Cardiac muscle cell (in vitro differentiated cells and primary cell): ENCODE results near the gene LRMDA. TPM values are rescaled to one million over a fixed set of nuclear protein-coding genes. Genes with fewer than 3 reads are reported as not detected.

ENCODE experiments used
- DNase-seq, 2 donors: peaks; one replicate each; pipeline versions ENCODE4 v3.0.0 to v3.0.0-alpha.2; 2010 to 2017; ENCODE audit warnings: low read depth in 1 of 2, low spot score in 1 of 2
- H3K27ac ChIP-seq: fragments of 200-600 bp; sonication (generic); 2 replicates; pipeline ENCODE4 v1.5.1; 2016
- H3K27me3 ChIP-seq: fragments of 200-600 bp; sonication (generic); 2 replicates; pipeline ENCODE4 v1.6.0; 2016; ENCODE audit warnings: control low read depth
- H3K36me3 ChIP-seq: fragments of 200-600 bp; sonication (generic); 2 replicates; pipeline ENCODE4 v1.5.1; 2016; ENCODE audit warnings: control low read depth
- H3K4me1 ChIP-seq: fragments of 200-600 bp; sonication (generic); 2 replicates; pipeline ENCODE4 v1.8.1; 2017; ENCODE audit warnings: low read depth, mild to moderate bottlenecking, mixed run types
- H3K4me3 ChIP-seq: fragments of 200-600 bp; sonication (generic); 2 replicates; pipeline ENCODE4 v1.5.1; 2016; ENCODE audit warnings: mild to moderate bottlenecking
- H3K9me3 ChIP-seq: fragments of 200-600 bp; sonication (generic); 2 replicates; pipeline ENCODE4 v1.5.1; 2017; ENCODE audit warnings: low read depth, mild to moderate bottlenecking, control low read depth
- polyA plus RNA-seq: library from polyadenylated mRNA; unstranded; fragments of >200 nt; fragmentation: Nextera tagmentation; extraction: Ambion mirVana; gene quantifications from 2 replicates; pipeline ENCODE4 v1.2.1, GENCODE V29; 2016
- total RNA-seq: library from RNA; depleted of rRNA; stranded (reverse); fragments of >200 nt; gene quantifications from 2 replicates; pipeline ENCODE4 v1.2.3, GENCODE V29; 2016
- TF ChIP-seq, protein P1 (sequence below): IDR thresholded peaks from 2 replicates; pipeline ENCODE4 v1.5.1; 2012; ENCODE audit warnings: low read depth, mild to moderate bottlenecking, low read length

LRMDA gene
- total and polyA plus RNA-seq, 2 experiments from 2014 or later: 6.2 to 11.7 TPM

DNA sequence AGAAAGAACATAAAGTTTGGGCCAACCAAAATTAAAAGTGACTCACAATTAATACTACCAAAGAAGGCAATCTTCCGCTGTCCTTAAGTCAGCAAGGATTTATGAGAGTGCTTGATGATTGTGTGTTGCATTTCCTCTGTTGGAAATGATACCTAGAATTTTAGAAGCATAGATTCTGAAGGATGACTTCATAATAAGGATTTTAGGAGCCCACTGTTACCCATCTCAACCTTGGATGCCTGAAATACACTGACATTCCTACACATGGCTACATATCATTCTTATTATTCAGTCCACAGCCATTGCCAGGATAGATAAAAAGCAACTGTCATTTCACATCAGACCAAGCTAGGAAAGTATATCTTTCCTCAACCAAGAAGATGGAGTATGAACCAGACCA lies 823.8 kb downstream of the LRMDA start:
- no peak for DNase-seq
- Histone ChIP-seq H3K27ac (no peak overlapping the region), H3K4me1 (no peaks in the 10 kb centered on the region), H3K36me3 (no peaks in the 10 kb centered on the region), H3K9me3 (no peaks in the 10 kb centered on the region), H3K27me3 (no peaks in the 10 kb centered on the region), H3K4me3 (no peak overlapping the region)
- TF ChIP-seq, protein P1, sequence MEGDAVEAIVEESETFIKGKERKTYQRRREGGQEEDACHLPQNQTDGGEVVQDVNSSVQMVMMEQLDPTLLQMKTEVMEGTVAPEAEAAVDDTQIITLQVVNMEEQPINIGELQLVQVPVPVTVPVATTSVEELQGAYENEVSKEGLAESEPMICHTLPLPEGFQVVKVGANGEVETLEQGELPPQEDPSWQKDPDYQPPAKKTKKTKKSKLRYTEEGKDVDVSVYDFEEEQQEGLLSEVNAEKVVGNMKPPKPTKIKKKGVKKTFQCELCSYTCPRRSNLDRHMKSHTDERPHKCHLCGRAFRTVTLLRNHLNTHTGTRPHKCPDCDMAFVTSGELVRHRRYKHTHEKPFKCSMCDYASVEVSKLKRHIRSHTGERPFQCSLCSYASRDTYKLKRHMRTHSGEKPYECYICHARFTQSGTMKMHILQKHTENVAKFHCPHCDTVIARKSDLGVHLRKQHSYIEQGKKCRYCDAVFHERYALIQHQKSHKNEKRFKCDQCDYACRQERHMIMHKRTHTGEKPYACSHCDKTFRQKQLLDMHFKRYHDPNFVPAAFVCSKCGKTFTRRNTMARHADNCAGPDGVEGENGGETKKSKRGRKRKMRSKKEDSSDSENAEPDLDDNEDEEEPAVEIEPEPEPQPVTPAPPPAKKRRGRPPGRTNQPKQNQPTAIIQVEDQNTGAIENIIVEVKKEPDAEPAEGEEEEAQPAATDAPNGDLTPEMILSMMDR: no peak

DNA sequence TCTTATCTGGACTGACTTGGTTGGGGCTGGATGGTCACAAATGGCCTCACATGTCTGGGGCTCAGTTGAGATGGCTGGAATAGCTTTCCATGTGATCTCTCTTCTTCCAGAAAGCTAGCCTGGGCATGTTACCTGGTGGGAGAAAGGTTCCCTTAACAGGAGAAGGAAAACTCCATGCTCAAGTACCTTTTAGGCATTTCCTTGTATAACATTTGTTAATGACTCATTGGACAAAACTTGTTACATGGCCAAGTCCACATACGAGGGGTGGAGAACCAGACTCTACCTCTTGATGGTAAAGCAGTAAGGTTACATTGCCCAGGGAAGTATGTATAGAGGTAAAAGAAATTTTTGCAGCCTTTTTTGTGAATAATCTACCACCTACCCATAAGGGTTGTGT lies 826.4 kb downstream of the LRMDA start:
- TF ChIP-seq, protein P1: no peak
- no peaks in the 10 kb centered on the region for H3K4me1 ChIP-seq
- no peak overlapping the region for H3K27ac ChIP-seq
- no peaks in the 10 kb centered on the region for H3K9me3 ChIP-seq
- no peaks in the 10 kb centered on the region for H3K27me3 ChIP-seq
- H3K36me3 ChIP-seq: no peaks in the 10 kb centered on the region
- DNase-seq: no peak
- H3K4me3 ChIP-seq: no peak overlapping the region

DNA sequence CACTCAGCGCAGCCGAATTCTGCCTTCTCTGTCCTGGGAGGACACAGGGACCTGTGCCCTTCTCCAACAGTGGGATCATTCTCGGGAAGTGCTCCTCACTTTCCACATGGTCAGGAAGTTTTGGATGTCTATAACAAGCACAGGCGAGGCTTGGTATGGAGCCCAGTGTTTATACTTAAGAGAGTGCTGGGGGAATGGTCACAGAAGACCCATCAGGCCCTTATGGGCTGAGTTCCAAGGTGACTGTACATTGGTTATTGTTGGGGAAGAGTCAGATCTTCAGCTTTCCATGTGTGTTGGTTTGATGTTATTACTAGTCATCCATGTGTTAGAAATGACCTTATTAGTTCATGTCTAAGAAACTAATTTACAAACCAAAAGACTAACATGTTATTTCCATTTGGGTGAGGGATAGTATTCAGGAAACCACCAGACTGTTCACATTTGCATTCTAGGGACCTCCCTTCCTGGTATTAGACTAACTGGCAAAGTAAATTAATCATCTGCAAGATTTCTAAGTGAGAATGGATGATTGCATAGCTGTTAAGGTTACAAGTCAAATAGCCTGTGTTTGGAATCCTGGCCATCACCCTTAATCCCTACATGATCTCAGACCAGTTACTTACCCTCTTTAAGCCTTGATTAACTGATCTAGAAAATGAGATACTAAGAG lies 834.2 kb downstream of the LRMDA start:
- H3K4me1 ChIP-seq: no peaks in the 10 kb centered on the region
- TF ChIP-seq, protein P1: no peak
- no peaks in the 10 kb centered on the region for H3K27me3 ChIP-seq
- DNase-seq: no peak
- H3K4me3 ChIP-seq: no peak overlapping the region
- H3K27ac ChIP-seq: no peak overlapping the region
- H3K9me3 ChIP-seq: no peaks in the 10 kb centered on the region
- no peaks in the 10 kb centered on the region for H3K36me3 ChIP-seq

DNA sequence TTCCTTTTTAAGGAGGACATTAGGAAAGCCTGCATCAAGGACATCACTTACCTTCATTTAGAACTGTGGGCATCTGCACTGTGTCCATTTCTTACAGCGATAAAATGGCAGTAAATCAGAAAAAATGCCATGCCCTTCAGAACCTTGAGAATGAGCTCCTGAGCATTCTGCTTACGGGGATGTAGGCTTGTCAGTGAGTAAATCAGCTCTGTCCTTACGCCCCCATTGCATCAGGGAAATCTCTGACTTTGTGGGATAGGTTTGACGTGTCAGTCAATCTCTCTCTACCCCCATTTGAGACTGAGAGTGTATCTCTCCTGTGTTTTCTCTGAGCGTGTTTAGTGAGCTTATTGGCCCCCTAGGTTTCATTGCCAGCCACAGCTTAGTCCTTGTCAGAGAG lies 837.1 kb downstream of the LRMDA start:
- Histone ChIP-seq H3K4me1 (no peaks in the 10 kb centered on the region), H3K9me3 (no peaks in the 10 kb centered on the region), H3K27me3 (no peaks in the 10 kb centered on the region), H3K27ac (no peak overlapping the region), H3K4me3 (no peak overlapping the region), H3K36me3 (no peaks in the 10 kb centered on the region)
- no peak for DNase-seq
- TF ChIP-seq, protein P1: no peak

DNA sequence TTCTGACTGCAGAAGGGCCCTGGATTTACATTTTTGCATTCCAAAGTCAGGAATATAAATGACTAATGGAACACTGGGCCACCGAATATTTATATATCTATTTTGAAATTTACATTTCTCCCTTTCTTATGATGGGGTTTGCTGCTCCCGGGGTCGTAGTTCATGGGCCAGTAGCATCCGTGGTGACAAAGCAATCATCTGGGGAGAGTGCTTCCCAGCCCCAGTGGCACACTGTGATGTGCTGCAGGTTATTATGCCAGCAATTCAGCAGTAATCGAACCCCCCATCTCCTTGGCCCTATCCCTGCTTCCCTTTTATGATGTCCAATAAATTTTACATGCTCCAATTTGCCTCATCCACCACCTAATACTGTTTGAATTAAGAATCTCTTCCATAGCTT lies 837.5 kb downstream of the LRMDA start:
- no peak overlapping the region for H3K27ac ChIP-seq
- TF ChIP-seq, protein P1: no peak

More for the DNA sequence above, 837.5 kb downstream of the LRMDA start:
- Histone ChIP-seq H3K36me3 (no peaks in the 10 kb centered on the region), H3K9me3 (no peaks in the 10 kb centered on the region), H3K4me1 (no peaks in the 10 kb centered on the region), H3K27me3 (no peaks in the 10 kb centered on the region), H3K4me3 (no peak overlapping the region)
- DNase-seq: no peak
